HEK293 (cell line): Measurements from ENCODE around the gene BMERB1.

Experiments used
- CTCF ChIA-PET: fragments of 350-600 bp; formaldehyde crosslinking; extraction: SDS; loops from one replicate; lab custom pipeline; 2021; ENCODE audit warnings: antibody characterized with exemption; lab: Yijun Ruan, JAX
- POLR2A ChIA-PET: fragments of 300-600 bp; formaldehyde crosslinking; extraction: SDS; loops from one replicate; lab custom pipeline; 2020; ENCODE audit warnings: antibody characterized with exemption, inconsistent platforms; lab: Yijun Ruan, JAX
- H3K27ac ChIP-seq: fragments of 200-500 bp; sonication (Bioruptor generic); 2 replicates; pipeline ENCODE4 v1.5.1; 2014; ENCODE audit warnings: low read depth, low read length, control low read depth, inconsistent platforms; ENCODE audit errors: extremely low read depth
- H3K36me3 ChIP-seq, 2 experiments: fragments of 200-500 bp in 1 of 2; sonication (Bioruptor generic) in 1 of 2; 1 replicate in 1 of 2; 2 replicates in 1 of 2; pipeline ENCODE4 v1.5.1; 2014 to 2017; ENCODE audit warnings: inconsistent platforms in 2 of 2, low read length in 2 of 2; ENCODE audit not compliant: control insufficient read depth in 2 of 2, insufficient read depth in 1 of 2
- H3K4me1 ChIP-seq: fragments of 200-500 bp; sonication (Bioruptor generic); 2 replicates; pipeline ENCODE4 v1.5.1; 2014; ENCODE audit warnings: mild to moderate bottlenecking, low read length, inconsistent platforms; ENCODE audit not compliant: control insufficient read depth, insufficient read depth
- H3K4me3 ChIP-seq: 2 replicates; pipeline ENCODE4 v1.5.1; 2011; ENCODE audit warnings: low read depth, mild to moderate bottlenecking, control low read depth, low read length, moderate library complexity
- H3K9me3 ChIP-seq: fragments of 200-500 bp; sonication (Bioruptor generic); 2 replicates; pipeline ENCODE4 v1.5.1; 2014; ENCODE audit warnings: low read depth, low read length, inconsistent platforms; ENCODE audit not compliant: control insufficient read depth, insufficient read depth
- MYNN ChIP-seq: fragments of 450-650 bp; formaldehyde crosslinking; IDR thresholded peaks from 2 replicates; pipeline ENCODE4 v1.5.1; 2016; ENCODE audit warnings: missing biosample characterization, missing genetic modification characterization, borderline replicate concordance
- PRDM2 ChIP-seq: fragments of 450-650 bp; formaldehyde crosslinking; IDR thresholded peaks from 2 replicates; pipeline ENCODE4 v1.5.1; 2016; ENCODE audit warnings: missing biosample characterization, missing genetic modification characterization, borderline replicate concordance
- REPIN1 ChIP-seq: fragments of 450-650 bp; formaldehyde crosslinking; IDR thresholded peaks from 2 replicates; pipeline ENCODE4 v1.5.1; 2017; ENCODE audit warnings: missing biosample characterization, missing genetic modification characterization, low read depth
- SCRT2 ChIP-seq: fragments of 450-650 bp; formaldehyde crosslinking; IDR thresholded peaks from 2 replicates; pipeline ENCODE4 v1.5.1; 2016; ENCODE audit warnings: missing biosample characterization, missing genetic modification characterization
- SP7 ChIP-seq: fragments of 450-650 bp; formaldehyde crosslinking; IDR thresholded peaks from 2 replicates; pipeline ENCODE4 v1.5.1; 2016; ENCODE audit warnings: missing biosample characterization, missing genetic modification characterization
- ZNF114 ChIP-seq: fragments of 450-650 bp; formaldehyde crosslinking; IDR thresholded peaks from 2 replicates; pipeline ENCODE4 v1.5.0; 2017; ENCODE audit warnings: missing biosample characterization, missing genetic modification characterization
- ZNF140 ChIP-seq: fragments of 450-650 bp; formaldehyde crosslinking; IDR thresholded peaks from 2 replicates; pipeline ENCODE4 v1.5.1; 2016; ENCODE audit warnings: missing biosample characterization, missing genetic modification characterization
- ZNF302 ChIP-seq: fragments of 450-650 bp; formaldehyde crosslinking; IDR thresholded peaks from 2 replicates; pipeline ENCODE4 v1.5.1; 2016; ENCODE audit warnings: missing biosample characterization, missing genetic modification characterization, low read depth
- ZNF341 ChIP-seq: fragments of 450-650 bp; formaldehyde crosslinking; IDR thresholded peaks from 2 replicates; pipeline ENCODE4; 2016; ENCODE audit warnings: low read depth, missing biosample characterization, missing genetic modification characterization
- ZNF37A ChIP-seq: fragments of 450-650 bp; IDR thresholded peaks from 2 replicates; pipeline ENCODE4 v1.5.1; 2018; ENCODE audit warnings: missing biosample characterization, missing genetic modification characterization
- ZNF423 ChIP-seq: fragments of 450-650 bp; formaldehyde crosslinking; IDR thresholded peaks from 2 replicates; pipeline ENCODE4 v1.5.1; 2016; ENCODE audit warnings: missing biosample characterization, missing genetic modification characterization
- ZNF677 ChIP-seq: fragments of 450-650 bp; IDR thresholded peaks from 2 replicates; pipeline ENCODE4 v1.5.0; 2018; ENCODE audit warnings: missing biosample characterization, mild to moderate bottlenecking, missing genetic modification characterization, moderate library complexity
- ZNF791 ChIP-seq: fragments of 450-650 bp; formaldehyde crosslinking; IDR thresholded peaks from 2 replicates; pipeline ENCODE4 v1.5.1; 2016; ENCODE audit warnings: missing biosample characterization, missing genetic modification characterization
- TF ChIP-seq, protein P1 (sequence below): fragments of 450-650 bp; formaldehyde crosslinking; IDR thresholded peaks from 2 replicates; pipeline ENCODE4 v1.5.1; 2016; ENCODE audit warnings: missing biosample characterization, missing genetic modification characterization
- TF ChIP-seq, protein P2 (sequence below): fragments of 450-650 bp; formaldehyde crosslinking; IDR thresholded peaks from 2 replicates; pipeline ENCODE4 v1.5.1; 2017; ENCODE audit warnings: missing biosample characterization, mild to moderate bottlenecking, missing genetic modification characterization, moderate library complexity
- TF ChIP-seq, protein P3 (sequence below): fragments of 450-650 bp; formaldehyde crosslinking; IDR thresholded peaks from 2 replicates; pipeline ENCODE4 v1.5.1; 2016; ENCODE audit warnings: missing biosample characterization, missing genetic modification characterization

The BMERB1 gene

GRCh38 chr16:15618392-15618791 is 184.0 kb downstream of the BMERB1 start (continued):
- TF ChIP-seq, protein P1, sequence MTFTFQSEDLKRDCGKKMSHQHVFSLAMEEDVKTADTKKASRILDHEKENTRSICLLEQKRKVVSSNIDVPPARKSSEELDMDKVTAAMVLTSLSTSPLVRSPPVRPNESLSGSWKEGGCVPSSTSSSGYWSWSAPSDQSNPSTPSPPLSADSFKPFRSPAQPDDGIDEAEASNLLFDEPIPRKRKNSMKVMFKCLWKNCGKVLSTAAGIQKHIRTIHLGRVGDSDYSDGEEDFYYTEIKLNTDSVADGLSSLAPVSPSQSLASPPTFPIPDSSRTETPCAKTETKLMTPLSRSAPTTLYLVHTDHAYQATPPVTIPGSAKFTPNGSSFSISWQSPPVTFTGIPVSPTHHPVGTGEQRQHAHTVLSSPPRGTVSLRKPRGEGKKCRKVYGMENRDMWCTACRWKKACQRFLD, result no peak

- H3K4me1 ChIP-seq, result no peaks in the 10 kb centered on the region
- TF ChIP-seq SCRT2 (tag by site-specific recombination) (no peak), ZNF423 (tag by site-specific recombination) (no peak), ZNF140 (tag by site-specific recombination) (no peak), SP7 (no peak)
- TF ChIP-seq, protein P2, sequence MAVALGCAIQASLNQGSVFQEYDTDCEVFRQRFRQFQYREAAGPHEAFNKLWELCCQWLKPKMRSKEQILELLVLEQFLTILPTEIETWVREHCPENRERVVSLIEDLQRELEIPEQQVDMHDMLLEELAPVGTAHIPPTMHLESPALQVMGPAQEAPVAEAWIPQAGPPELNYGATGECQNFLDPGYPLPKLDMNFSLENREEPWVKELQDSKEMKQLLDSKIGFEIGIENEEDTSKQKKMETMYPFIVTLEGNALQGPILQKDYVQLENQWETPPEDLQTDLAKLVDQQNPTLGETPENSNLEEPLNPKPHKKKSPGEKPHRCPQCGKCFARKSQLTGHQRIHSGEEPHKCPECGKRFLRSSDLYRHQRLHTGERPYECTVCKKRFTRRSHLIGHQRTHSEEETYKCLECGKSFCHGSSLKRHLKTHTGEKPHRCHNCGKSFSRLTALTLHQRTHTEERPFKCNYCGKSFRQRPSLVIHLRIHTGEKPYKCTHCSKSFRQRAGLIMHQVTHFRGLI (tag by site-specific recombination), result no peak
- H3K9me3 ChIP-seq, result no peaks in the 10 kb centered on the region
- no peak overlapping the region for H3K4me3 ChIP-seq
- ChIA-PET CTCF (no interaction called here), POLR2A (interaction anchor here (0.6 kb wide), 1 partner anchor 23 kb away, joined by 5 read pairs; the partner anchor contains the start of gene MARF1)
- H3K27ac ChIP-seq, result no peak overlapping the region
- H3K36me3 ChIP-seq, result peaks cover 26 to 95% of the 10 kb centered on the region in 2 experiments
These were observed 186.3 kb downstream of the BMERB1 start for GRCh38 chr16:15620611-15621195.

DNA sequence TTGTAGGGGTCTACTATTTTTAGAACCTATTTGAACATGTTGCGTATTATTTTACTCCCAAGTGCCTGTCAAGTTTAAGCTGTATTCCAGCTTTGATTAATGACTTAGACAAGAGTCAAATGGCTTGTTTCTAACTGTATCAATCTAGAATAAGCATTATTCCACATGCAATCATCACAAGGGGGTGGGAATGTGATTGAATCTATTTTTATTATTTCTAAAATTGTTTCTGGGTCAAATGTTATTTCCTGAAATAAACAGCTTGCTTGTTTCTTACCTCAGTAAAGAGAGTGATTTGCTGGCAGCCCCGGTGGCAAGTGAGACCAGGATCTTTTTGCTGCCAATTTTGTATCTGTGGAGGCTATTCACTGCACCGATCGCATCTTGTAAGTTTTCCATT is 187.1 kb downstream of the BMERB1 start:
- H3K9me3 ChIP-seq, result no peaks in the 10 kb centered on the region
- no peak overlapping the region for H3K4me3 ChIP-seq
- H3K36me3 ChIP-seq, result peaks cover 26 to 90% of the 10 kb centered on the region in 2 experiments
- H3K4me1 ChIP-seq, result no peaks in the 10 kb centered on the region
- ChIA-PET CTCF (interaction anchor here (0.6 kb wide), 1 partner anchor 50 kb away, joined by 3 read pairs; no protein-coding TSS in a partner anchor), POLR2A (no interaction called here)
- no peak overlapping the region for H3K27ac ChIP-seq
- TF ChIP-seq ZNF114 (tag by site-specific recombination) (no peak), PRDM2 (tag by site-specific recombination) (no peak), ZNF341 (tag by site-specific recombination) (no peak), ZNF37A (tag by site-specific recombination) (no peak), REPIN1 (tag by site-specific recombination) (no peak), ZNF791 (tag by site-specific recombination) (no peak), ZNF677 (no peak), MYNN (no peak), ZNF302 (tag by site-specific recombination) (no peak)
- TF ChIP-seq, protein P3, sequence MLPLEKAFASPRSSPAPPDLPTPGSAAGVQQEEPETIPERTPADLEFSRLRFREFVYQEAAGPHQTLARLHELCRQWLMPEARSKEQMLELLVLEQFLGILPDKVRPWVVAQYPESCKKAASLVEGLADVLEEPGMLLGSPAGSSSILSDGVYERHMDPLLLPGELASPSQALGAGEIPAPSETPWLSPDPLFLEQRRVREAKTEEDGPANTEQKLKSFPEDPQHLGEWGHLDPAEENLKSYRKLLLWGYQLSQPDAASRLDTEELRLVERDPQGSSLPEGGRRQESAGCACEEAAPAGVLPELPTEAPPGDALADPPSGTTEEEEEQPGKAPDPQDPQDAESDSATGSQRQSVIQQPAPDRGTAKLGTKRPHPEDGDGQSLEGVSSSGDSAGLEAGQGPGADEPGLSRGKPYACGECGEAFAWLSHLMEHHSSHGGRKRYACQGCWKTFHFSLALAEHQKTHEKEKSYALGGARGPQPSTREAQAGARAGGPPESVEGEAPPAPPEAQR (tag by site-specific recombination), result no peak
